ENCODE results near the gene ID3.

ID3 gene

DNA sequence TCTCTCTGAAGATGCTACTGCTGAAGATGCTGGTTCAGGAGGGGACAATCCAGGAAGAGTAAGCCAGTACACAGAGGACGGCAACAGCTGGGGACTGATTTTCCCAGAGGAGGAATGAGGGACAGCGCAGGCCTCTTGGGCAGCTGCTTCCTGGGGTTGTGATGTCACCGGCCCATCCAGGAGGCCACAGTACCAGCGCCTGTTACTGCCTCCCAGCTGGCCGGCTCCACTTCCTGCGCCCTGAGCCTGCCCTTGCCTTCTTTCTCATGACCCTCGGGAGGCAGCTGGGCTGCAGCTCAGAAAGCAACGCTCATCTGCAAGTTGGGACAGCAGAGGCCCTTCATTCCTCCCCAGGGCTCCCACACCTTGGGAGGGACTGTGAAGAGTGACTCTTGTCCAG is 21.9 kb upstream of the ID3 start:
- Histone ChIP-seq H3K27ac (no peak overlapping the region), H3K9me3 (ENCODE audit: severe bottlenecking) (no peaks in the 10 kb centered on the region), H3K27me3 (ENCODE audit: insufficient read depth, low read depth, severe bottlenecking) (no peaks in the 10 kb centered on the region), H3K36me3 (no peaks in the 10 kb centered on the region), H3K4me3 (ENCODE audit: low read depth, low read length) (no peak overlapping the region)
- peak; percentile 35 for DNase-seq
- TF ChIP-seq, protein P1, sequence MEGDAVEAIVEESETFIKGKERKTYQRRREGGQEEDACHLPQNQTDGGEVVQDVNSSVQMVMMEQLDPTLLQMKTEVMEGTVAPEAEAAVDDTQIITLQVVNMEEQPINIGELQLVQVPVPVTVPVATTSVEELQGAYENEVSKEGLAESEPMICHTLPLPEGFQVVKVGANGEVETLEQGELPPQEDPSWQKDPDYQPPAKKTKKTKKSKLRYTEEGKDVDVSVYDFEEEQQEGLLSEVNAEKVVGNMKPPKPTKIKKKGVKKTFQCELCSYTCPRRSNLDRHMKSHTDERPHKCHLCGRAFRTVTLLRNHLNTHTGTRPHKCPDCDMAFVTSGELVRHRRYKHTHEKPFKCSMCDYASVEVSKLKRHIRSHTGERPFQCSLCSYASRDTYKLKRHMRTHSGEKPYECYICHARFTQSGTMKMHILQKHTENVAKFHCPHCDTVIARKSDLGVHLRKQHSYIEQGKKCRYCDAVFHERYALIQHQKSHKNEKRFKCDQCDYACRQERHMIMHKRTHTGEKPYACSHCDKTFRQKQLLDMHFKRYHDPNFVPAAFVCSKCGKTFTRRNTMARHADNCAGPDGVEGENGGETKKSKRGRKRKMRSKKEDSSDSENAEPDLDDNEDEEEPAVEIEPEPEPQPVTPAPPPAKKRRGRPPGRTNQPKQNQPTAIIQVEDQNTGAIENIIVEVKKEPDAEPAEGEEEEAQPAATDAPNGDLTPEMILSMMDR (IDR thresholded peaks at IDR 0.05; ENCODE audit: low read depth, low read length): no peak

DNA sequence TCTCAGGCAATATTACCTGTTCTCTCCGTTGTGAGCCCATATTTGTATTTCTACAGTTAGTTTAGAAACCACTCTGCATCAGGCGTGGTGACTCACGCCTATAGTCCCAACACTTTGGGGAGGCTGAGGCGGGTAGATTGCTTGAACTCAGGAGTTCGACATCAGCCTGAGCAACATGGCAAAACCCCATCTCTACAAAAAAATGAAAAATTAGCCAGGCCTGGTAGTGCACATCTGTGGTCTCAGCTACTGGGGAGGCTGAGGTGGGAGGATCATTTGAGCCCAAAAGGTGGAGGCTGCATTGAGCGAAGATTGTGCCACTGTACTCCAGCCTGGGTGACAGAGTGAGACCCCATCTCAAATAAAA is 19.7 kb upstream of the ID3 start:
- no peaks in the 10 kb centered on the region for H3K36me3 ChIP-seq
- H3K4me3 ChIP-seq (ENCODE audit: low read depth, low read length): no peak overlapping the region
- no peaks in the 10 kb centered on the region for H3K9me3 ChIP-seq (ENCODE audit: severe bottlenecking)
- no peak for DNase-seq
- H3K27me3 ChIP-seq (ENCODE audit: insufficient read depth, low read depth, severe bottlenecking): no peaks in the 10 kb centered on the region
- TF ChIP-seq, protein P1 (IDR thresholded peaks at IDR 0.05; ENCODE audit: low read depth, low read length): no peak
- H3K27ac ChIP-seq: no peak overlapping the region

DNA sequence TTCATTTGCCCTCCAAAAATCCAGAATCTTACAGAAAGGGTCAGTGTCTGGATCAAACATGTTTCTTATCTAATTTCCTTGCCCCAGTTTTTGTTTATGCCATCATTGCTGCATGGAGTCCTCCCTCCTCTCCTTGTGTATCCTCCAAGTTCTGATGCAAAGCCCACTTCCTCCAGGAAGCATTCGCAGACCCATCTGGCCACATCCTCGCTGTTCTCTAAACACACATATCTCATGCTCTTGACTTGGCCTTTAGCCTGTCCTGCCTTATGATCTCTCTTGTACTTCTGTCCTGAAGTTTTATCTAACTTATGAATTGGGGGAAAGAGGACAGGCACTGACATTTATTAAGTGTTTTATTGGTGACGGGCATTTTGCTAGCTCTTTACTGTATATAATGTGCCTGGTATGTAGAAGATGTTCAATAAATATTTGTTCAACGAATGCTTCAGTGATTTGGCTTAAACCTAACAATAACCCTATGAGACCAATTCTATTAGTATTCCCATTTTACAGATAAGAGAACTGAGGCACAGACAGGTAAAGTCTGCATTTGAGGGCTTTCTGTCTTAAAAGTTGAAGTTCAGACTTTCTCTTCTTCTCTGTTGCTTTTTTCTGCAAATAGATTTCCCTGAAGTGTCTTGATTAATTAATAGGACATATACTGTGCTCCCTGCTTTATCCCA is 19.2 kb upstream of the ID3 start:
- no peak overlapping the region for H3K27ac ChIP-seq
- TF ChIP-seq, protein P1 (IDR thresholded peaks at IDR 0.05; ENCODE audit: low read depth, low read length): no peak
- no peak for DNase-seq
- no peaks in the 10 kb centered on the region for H3K9me3 ChIP-seq (ENCODE audit: severe bottlenecking)
- H3K4me3 ChIP-seq (ENCODE audit: low read depth, low read length): no peak overlapping the region
- H3K36me3 ChIP-seq: no peaks in the 10 kb centered on the region
- H3K27me3 ChIP-seq (ENCODE audit: insufficient read depth, low read depth, severe bottlenecking): no peaks in the 10 kb centered on the region

DNA sequence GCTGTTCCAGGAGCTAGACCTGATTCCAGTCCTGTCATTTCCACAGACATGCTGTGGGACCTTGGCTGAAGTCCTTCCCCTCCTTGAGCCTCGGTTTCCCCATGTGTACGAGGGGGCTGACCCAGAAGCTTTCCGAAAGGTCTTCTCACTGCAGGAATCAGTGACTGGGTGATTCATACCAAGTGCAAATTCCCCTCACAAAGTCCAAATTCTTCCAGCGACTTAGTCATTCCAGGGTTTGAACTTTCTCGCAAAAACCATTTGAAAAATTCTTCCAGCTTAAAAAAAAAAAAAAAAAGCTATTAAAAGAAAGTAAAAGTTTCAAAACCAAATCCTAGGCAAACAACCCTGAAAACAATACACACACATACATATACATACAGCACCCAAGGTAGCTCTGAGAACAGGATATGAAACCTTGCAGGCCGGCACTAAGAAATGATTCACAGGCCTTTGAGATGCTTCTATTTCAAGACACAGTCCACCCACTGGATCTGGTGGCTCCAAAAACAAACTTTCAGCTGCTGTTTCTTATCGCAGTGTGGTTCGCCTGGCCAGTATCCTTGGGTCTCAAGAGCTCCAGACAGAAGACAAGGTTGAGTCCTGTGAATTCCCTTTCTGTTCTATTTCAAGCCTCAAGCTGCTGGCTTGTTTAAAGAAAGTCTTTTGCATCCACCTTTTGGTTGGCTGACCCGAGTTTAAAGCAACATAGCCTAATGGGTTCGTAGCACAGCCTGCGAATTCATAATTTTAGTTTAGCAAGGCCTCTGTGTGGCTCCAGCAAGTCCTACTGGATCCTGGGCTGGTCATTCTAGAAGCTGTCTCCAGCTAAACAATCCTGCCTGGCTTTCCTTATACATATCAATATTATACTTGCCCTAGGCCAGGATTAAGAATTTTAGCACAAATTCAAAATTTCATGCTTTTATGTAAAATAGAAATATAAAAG is 18.0 kb upstream of the ID3 start:
- Histone ChIP-seq H3K9me3 (ENCODE audit: severe bottlenecking) (no peaks in the 10 kb centered on the region), H3K27ac (no peak overlapping the region), H3K36me3 (no peaks in the 10 kb centered on the region), H3K27me3 (ENCODE audit: insufficient read depth, low read depth, severe bottlenecking) (no peaks in the 10 kb centered on the region), H3K4me3 (ENCODE audit: low read depth, low read length) (no peak overlapping the region)
- no peak for DNase-seq
- TF ChIP-seq, protein P1 (IDR thresholded peaks at IDR 0.05; ENCODE audit: low read depth, low read length): no peak

DNA sequence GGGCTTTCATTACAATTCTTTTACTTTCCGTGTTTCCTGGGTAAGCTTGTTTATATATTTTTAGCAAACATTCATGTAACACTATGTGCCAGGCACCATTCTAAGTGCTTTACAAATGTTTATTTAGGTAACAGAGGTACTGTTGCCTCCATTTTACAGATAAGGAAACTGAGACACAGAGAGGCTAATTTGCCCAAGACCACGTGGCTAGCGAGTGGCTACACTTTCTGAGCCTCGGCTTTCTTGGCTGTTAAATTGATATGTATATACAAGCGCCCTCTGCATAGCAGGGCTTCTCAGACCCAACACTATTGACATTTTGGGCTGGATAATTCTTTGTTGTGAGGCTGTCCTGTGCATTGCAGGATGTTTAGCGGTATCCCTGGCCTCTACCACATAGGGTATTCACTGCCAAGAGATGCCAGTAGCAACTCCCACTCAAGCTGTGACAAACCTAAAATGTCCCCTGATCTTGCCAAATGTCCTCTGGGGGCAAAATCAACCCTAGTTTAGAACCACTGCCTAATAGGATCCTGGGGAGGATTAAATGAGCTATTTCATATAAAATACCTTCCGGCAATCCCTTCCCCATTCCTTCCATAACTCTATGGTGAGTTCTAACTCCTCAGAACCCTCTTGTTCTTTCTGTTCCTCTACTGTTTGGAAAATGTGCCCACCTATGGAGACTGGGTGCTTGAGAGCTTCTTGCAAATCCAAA is 17.2 kb upstream of the ID3 start:
- H3K27ac ChIP-seq: no peak overlapping the region

More for the DNA sequence above, 17.2 kb upstream of the ID3 start:
- no peaks in the 10 kb centered on the region for H3K9me3 ChIP-seq (ENCODE audit: severe bottlenecking)
- H3K27me3 ChIP-seq (ENCODE audit: insufficient read depth, low read depth, severe bottlenecking): no peaks in the 10 kb centered on the region
- no peaks in the 10 kb centered on the region for H3K36me3 ChIP-seq
- no peak for DNase-seq
- TF ChIP-seq, protein P1 (IDR thresholded peaks at IDR 0.05; ENCODE audit: low read depth, low read length): no peak
- H3K4me3 ChIP-seq (ENCODE audit: low read depth, low read length): no peak overlapping the region
